ENCODE results near the gene SLC16A14.

The SLC16A14 gene

DNA sequence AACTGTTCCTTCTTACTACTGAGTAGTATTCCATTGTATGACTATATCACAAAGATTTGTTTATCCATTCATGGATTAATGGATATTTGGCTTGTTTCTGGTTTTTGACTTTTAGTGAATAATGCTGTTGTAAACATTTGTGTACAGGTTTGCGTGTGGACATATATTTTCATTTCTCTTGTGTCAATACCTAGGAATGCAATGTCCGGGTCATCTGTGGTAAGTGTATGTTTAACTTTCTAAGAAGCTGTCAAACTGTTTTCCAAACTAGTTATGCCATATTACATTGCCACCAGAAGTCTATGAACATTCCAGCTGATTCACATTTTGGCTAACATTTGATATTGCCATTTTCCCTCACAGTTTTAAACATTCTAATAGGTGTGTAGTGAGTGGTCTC, 29.1 kb upstream of the SLC16A14 start:
- ATAC-seq: no peak
- no peak for TF ChIP-seq ZNF565 (CRISPR knock-in tag; conservative IDR thresholded peaks at IDR 0.05; ENCODE audit: low read depth)
- TF ChIP-seq PPARA (CRISPR knock-in tag; IDR thresholded peaks at IDR 0.05; ENCODE audit: borderline replicate concordance): no peak
- TF ChIP-seq, protein P1, sequence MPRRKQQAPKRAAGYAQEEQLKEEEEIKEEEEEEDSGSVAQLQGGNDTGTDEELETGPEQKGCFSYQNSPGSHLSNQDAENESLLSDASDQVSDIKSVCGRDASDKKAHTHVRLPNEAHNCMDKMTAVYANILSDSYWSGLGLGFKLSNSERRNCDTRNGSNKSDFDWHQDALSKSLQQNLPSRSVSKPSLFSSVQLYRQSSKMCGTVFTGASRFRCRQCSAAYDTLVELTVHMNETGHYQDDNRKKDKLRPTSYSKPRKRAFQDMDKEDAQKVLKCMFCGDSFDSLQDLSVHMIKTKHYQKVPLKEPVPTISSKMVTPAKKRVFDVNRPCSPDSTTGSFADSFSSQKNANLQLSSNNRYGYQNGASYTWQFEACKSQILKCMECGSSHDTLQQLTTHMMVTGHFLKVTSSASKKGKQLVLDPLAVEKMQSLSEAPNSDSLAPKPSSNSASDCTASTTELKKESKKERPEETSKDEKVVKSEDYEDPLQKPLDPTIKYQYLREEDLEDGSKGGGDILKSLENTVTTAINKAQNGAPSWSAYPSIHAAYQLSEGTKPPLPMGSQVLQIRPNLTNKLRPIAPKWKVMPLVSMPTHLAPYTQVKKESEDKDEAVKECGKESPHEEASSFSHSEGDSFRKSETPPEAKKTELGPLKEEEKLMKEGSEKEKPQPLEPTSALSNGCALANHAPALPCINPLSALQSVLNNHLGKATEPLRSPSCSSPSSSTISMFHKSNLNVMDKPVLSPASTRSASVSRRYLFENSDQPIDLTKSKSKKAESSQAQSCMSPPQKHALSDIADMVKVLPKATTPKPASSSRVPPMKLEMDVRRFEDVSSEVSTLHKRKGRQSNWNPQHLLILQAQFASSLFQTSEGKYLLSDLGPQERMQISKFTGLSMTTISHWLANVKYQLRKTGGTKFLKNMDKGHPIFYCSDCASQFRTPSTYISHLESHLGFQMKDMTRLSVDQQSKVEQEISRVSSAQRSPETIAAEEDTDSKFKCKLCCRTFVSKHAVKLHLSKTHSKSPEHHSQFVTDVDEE (CRISPR knock-in tag; IDR thresholded peaks at IDR 0.05): no peak
- no peak for TF ChIP-seq PATZ1 (CRISPR knock-in tag; IDR thresholded peaks at IDR 0.05; ENCODE audit: borderline replicate concordance)
- no peak for TF ChIP-seq TCF4 (CRISPR knock-in tag; IDR thresholded peaks at IDR 0.05; ENCODE audit: borderline replicate concordance)
- TF ChIP-seq ZNF70 (CRISPR knock-in tag; IDR thresholded peaks at IDR 0.05): no peak
- TF ChIP-seq ZFP3 (CRISPR knock-in tag; IDR thresholded peaks at IDR 0.05): no peak
- TF ChIP-seq CSDC2 (CRISPR knock-in tag; IDR thresholded peaks at IDR 0.05): no peak
- TF ChIP-seq, protein P2, sequence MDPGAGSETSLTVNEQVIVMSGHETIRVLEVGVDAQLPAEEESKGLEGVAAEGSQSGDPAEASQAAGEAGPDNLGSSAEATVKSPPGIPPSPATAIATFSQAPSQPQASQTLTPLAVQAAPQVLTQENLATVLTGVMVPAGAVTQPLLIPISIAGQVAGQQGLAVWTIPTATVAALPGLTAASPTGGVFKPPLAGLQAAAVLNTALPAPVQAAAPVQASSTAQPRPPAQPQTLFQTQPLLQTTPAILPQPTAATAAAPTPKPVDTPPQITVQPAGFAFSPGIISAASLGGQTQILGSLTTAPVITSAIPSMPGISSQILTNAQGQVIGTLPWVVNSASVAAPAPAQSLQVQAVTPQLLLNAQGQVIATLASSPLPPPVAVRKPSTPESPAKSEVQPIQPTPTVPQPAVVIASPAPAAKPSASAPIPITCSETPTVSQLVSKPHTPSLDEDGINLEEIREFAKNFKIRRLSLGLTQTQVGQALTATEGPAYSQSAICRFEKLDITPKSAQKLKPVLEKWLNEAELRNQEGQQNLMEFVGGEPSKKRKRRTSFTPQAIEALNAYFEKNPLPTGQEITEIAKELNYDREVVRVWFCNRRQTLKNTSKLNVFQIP (CRISPR knock-in tag; IDR thresholded peaks at IDR 0.05; ENCODE audit: borderline replicate concordance, low read depth): no peak
- no peak for TF ChIP-seq TOX (CRISPR knock-in tag; IDR thresholded peaks at IDR 0.05; ENCODE audit: borderline replicate concordance)
- no peak for TF ChIP-seq ISL1 (CRISPR knock-in tag; IDR thresholded peaks at IDR 0.05)
- no peak for TF ChIP-seq ZC3H10 (CRISPR knock-in tag; IDR thresholded peaks at IDR 0.05)
- TF ChIP-seq ARNTL (CRISPR knock-in tag; IDR thresholded peaks at IDR 0.05; ENCODE audit: borderline replicate concordance, low read depth): no peak
- no peak for TF ChIP-seq GLIS3 (CRISPR knock-in tag; IDR thresholded peaks at IDR 0.05)
- no peak for TF ChIP-seq ZFP30 (CRISPR knock-in tag; IDR thresholded peaks at IDR 0.05)
- TF ChIP-seq, protein P3, sequence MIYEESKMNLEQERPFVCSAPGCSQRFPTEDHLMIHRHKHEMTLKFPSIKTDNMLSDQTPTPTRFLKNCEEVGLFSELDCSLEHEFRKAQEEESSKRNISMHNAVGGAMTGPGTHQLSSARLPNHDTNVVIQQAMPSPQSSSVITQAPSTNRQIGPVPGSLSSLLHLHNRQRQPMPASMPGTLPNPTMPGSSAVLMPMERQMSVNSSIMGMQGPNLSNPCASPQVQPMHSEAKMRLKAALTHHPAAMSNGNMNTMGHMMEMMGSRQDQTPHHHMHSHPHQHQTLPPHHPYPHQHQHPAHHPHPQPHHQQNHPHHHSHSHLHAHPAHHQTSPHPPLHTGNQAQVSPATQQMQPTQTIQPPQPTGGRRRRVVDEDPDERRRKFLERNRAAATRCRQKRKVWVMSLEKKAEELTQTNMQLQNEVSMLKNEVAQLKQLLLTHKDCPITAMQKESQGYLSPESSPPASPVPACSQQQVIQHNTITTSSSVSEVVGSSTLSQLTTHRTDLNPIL (CRISPR knock-in tag; IDR thresholded peaks at IDR 0.05; ENCODE audit: low read depth): no peak
- TF ChIP-seq ZNF8 (CRISPR knock-in tag; IDR thresholded peaks at IDR 0.05): no peak

- ATAC-seq: no peak
- TF ChIP-seq, protein P1 (CRISPR knock-in tag; IDR thresholded peaks at IDR 0.05): no peak
- TF ChIP-seq ESRRG (CRISPR knock-in tag; IDR thresholded peaks at IDR 0.05) (no peak), TCF4 (CRISPR knock-in tag; IDR thresholded peaks at IDR 0.05; ENCODE audit: borderline replicate concordance) (no peak)
Measured at GRCh38 chr2:230097424-230097823, 28.7 kb upstream of the SLC16A14 start.

GRCh38 chr2:230090967-230091366, 22.2 kb upstream of the SLC16A14 start:
- no peak for TF ChIP-seq PPARA (CRISPR knock-in tag; IDR thresholded peaks at IDR 0.05; ENCODE audit: borderline replicate concordance)
- no peak for TF ChIP-seq ESRRG (CRISPR knock-in tag; IDR thresholded peaks at IDR 0.05)
- no peak for TF ChIP-seq BACH2 (CRISPR knock-in tag; IDR thresholded peaks at IDR 0.05; ENCODE audit: borderline replicate concordance)
- no peak for TF ChIP-seq RARB (CRISPR knock-in tag; IDR thresholded peaks at IDR 0.05)
- TF ChIP-seq GLIS3 (CRISPR knock-in tag; IDR thresholded peaks at IDR 0.05): no peak
- TF ChIP-seq ZNF8 (CRISPR knock-in tag; IDR thresholded peaks at IDR 0.05): no peak
- TF ChIP-seq, protein P1 (CRISPR knock-in tag; IDR thresholded peaks at IDR 0.05): no peak

More at GRCh38 chr2:230090967-230091366, 22.2 kb upstream of the SLC16A14 start:
- ATAC-seq: no peak
